HEK293 (cell line): Measurements from ENCODE around the gene HPX.

Experiments used
- CTCF ChIA-PET: fragments of 350-600 bp; formaldehyde crosslinking; extraction: SDS; loops from one replicate; lab custom pipeline; 2021; ENCODE audit warnings: antibody characterized with exemption; lab: Yijun Ruan, JAX
- POLR2A ChIA-PET: fragments of 300-600 bp; formaldehyde crosslinking; extraction: SDS; loops from one replicate; lab custom pipeline; 2020; ENCODE audit warnings: antibody characterized with exemption, inconsistent platforms; lab: Yijun Ruan, JAX
- H3K27ac ChIP-seq: fragments of 200-500 bp; sonication (Bioruptor generic); 2 replicates; pipeline ENCODE4 v1.5.1; 2014; ENCODE audit warnings: low read depth, low read length, control low read depth, inconsistent platforms; ENCODE audit errors: extremely low read depth
- H3K36me3 ChIP-seq, 2 experiments: fragments of 200-500 bp in 1 of 2; sonication (Bioruptor generic) in 1 of 2; 1 replicate in 1 of 2; 2 replicates in 1 of 2; pipeline ENCODE4 v1.5.1; 2014 to 2017; ENCODE audit warnings: inconsistent platforms in 2 of 2, low read length in 2 of 2; ENCODE audit not compliant: control insufficient read depth in 2 of 2, insufficient read depth in 1 of 2
- H3K4me1 ChIP-seq: fragments of 200-500 bp; sonication (Bioruptor generic); 2 replicates; pipeline ENCODE4 v1.5.1; 2014; ENCODE audit warnings: mild to moderate bottlenecking, low read length, inconsistent platforms; ENCODE audit not compliant: control insufficient read depth, insufficient read depth
- H3K4me3 ChIP-seq: 2 replicates; pipeline ENCODE4 v1.5.1; 2011; ENCODE audit warnings: low read depth, mild to moderate bottlenecking, control low read depth, low read length, moderate library complexity
- H3K9me3 ChIP-seq: fragments of 200-500 bp; sonication (Bioruptor generic); 2 replicates; pipeline ENCODE4 v1.5.1; 2014; ENCODE audit warnings: low read depth, low read length, inconsistent platforms; ENCODE audit not compliant: control insufficient read depth, insufficient read depth
- SCRT1 ChIP-seq: fragments of 450-650 bp; formaldehyde crosslinking; IDR thresholded peaks from 2 replicates; pipeline ENCODE4 v1.5.1; 2016; ENCODE audit warnings: missing biosample characterization, missing genetic modification characterization, borderline replicate concordance
- WT1 ChIP-seq: fragments of 450-650 bp; formaldehyde crosslinking; IDR thresholded peaks from 2 replicates; pipeline ENCODE4 v1.5.1; 2016; ENCODE audit warnings: missing biosample characterization, missing genetic modification characterization
- YY2 ChIP-seq: fragments of 450-650 bp; formaldehyde crosslinking; IDR thresholded peaks from 2 replicates; pipeline ENCODE4 v1.5.1; 2016; ENCODE audit warnings: missing biosample characterization, missing genetic modification characterization
- ZFP41 ChIP-seq: fragments of 450-650 bp; formaldehyde crosslinking; IDR thresholded peaks from 2 replicates; pipeline ENCODE4 v1.5.1; 2016; ENCODE audit warnings: missing biosample characterization, missing genetic modification characterization, borderline replicate concordance
- ZNF202 ChIP-seq: fragments of 450-650 bp; formaldehyde crosslinking; IDR thresholded peaks from 2 replicates; pipeline ENCODE4 v1.5.1; 2016; ENCODE audit warnings: missing biosample characterization, missing genetic modification characterization, borderline replicate concordance
- ZNF354C ChIP-seq: fragments of 450-650 bp; formaldehyde crosslinking; IDR thresholded peaks from 2 replicates; pipeline ENCODE4 v1.5.1; 2016; ENCODE audit warnings: missing biosample characterization, missing genetic modification characterization, low read depth, borderline replicate concordance
- ZNF629 ChIP-seq: fragments of 450-650 bp; formaldehyde crosslinking; IDR thresholded peaks from 2 replicates; pipeline ENCODE4 v1.5.1; 2017; ENCODE audit warnings: missing biosample characterization, missing genetic modification characterization
- ZSCAN23 ChIP-seq: fragments of 450-650 bp; formaldehyde crosslinking; IDR thresholded peaks from 2 replicates; pipeline ENCODE4 v1.5.1; 2016; ENCODE audit warnings: missing biosample characterization, missing genetic modification characterization
- TF ChIP-seq, protein P1 (sequence below): fragments of 450-650 bp; formaldehyde crosslinking; IDR thresholded peaks from 2 replicates; pipeline ENCODE4 v1.5.1; 2017; ENCODE audit warnings: missing biosample characterization, missing genetic modification characterization
- TF ChIP-seq, protein P2 (sequence below): fragments of 450-650 bp; formaldehyde crosslinking; IDR thresholded peaks from 2 replicates; pipeline ENCODE4 v1.5.1; 2016; ENCODE audit warnings: missing biosample characterization, missing genetic modification characterization, borderline replicate concordance
- TF ChIP-seq, protein P3 (sequence below): fragments of 450-650 bp; formaldehyde crosslinking; conservative IDR thresholded peaks from 2 replicates; pipeline ENCODE4 v1.5.1; 2016; ENCODE audit warnings: low read depth, missing biosample characterization, missing genetic modification characterization
- TF ChIP-seq, protein P4 (sequence below): fragments of 450-650 bp; formaldehyde crosslinking; IDR thresholded peaks from 2 replicates; pipeline ENCODE4 v1.5.1; 2016; ENCODE audit warnings: missing biosample characterization, missing genetic modification characterization, borderline replicate concordance
- TF ChIP-seq, protein P5 (sequence below): fragments of 450-650 bp; formaldehyde crosslinking; IDR thresholded peaks from 2 replicates; pipeline ENCODE4 v1.5.1; 2016; ENCODE audit warnings: missing biosample characterization, missing genetic modification characterization
- TF ChIP-seq, protein P6 (sequence below): fragments of 450-650 bp; formaldehyde crosslinking; IDR thresholded peaks from 2 replicates; pipeline ENCODE4 v1.5.1; 2016; ENCODE audit warnings: missing biosample characterization, missing genetic modification characterization

Gene HPX

DNA sequence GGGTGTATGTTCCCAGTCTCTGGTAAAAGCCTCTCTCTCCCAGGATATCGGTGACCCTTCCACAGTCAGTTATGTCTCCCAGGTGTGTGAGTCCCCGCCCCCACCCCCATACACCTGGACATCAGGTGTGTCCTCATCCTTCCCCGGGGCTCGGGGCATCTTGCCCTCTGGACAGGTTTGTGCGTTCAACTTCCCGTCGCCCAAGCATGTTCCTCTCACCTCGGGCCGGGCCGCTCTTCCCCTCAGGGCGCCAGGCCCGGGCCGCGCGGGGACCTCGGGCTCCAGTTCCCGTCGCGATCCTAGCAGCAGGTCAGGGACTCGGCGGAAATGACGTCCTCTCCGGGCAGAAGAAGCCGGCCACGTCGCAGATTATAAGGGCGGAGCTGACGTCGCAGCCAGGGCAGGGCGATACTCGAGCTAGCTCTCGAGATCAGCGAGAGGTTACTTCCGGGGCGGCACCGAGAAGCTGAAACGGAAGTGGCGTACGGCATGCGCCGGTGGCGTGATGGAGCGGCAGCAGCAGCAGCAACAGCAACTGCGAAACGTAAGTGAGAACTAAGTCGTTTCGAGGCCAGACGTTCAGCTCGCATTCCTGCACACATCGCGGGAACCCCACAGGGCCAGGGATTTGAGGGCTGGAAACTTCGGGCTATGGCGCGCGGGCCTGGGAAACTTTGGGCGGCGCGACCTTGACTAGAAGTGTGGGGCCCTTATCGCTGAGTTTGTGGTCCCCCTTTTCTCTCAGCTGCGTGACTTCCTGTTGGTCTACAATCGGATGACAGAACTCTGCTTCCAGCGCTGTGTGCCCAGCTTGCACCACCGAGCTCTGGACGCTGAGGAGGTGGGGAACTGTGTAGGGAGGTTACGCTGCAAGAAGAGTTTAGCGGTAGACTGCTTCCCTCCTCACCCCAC, 40.5 kb upstream of the HPX start, which contains the start of the genes ARFIP2 and TIMM10B:
Gene ARFIP2 (minus strand): TSS at position 320 of the 912 bp plus-strand sequence. CDS start 910 bp downstream, outside the sequence.
Gene TIMM10B (plus strand): TSS at position 490 of the 912 bp plus-strand sequence. CDS start 16 bp downstream, at position 506.
- Histone ChIP-seq H3K4me1 (no peaks in the 10 kb centered on the region), H3K4me3 (peak within 1 kb of the TSS; percentile 73), H3K36me3 (peaks cover 0 to 80% of the 10 kb centered on the region in 2 experiments; a peak in 1 of 3 replicates), H3K9me3 (no peaks in the 10 kb centered on the region), H3K27ac (peak within 1 kb of the TSS; percentile 28)
- ChIA-PET POLR2A (interaction anchor here (0.7 to 2.9 kb wide), 18 partner anchors 8 to 247 kb away, joined by 3 to 40 read pairs (median 6); partner anchors contain the start of genes APBB1, FHIP1B, ILK and MRPL17), CTCF (interaction anchor here (0.8 to 1.6 kb wide), 5 partner anchors 13 to 102 kb away, joined by 3 to 8 read pairs (median 5); no protein-coding TSS in a partner anchor)
- TF ChIP-seq ZSCAN23 (tag by site-specific recombination) (no peak), ZNF354C (no peak), ZNF629 (tag by site-specific recombination) (peak; percentile 98), YY2 (tag by site-specific recombination) (no peak), ZFP41 (no peak), ZNF202 (tag by site-specific recombination) (no peak), WT1 (tag by site-specific recombination) (no peak), SCRT1 (tag by site-specific recombination) (no peak)
- TF ChIP-seq, protein P1, sequence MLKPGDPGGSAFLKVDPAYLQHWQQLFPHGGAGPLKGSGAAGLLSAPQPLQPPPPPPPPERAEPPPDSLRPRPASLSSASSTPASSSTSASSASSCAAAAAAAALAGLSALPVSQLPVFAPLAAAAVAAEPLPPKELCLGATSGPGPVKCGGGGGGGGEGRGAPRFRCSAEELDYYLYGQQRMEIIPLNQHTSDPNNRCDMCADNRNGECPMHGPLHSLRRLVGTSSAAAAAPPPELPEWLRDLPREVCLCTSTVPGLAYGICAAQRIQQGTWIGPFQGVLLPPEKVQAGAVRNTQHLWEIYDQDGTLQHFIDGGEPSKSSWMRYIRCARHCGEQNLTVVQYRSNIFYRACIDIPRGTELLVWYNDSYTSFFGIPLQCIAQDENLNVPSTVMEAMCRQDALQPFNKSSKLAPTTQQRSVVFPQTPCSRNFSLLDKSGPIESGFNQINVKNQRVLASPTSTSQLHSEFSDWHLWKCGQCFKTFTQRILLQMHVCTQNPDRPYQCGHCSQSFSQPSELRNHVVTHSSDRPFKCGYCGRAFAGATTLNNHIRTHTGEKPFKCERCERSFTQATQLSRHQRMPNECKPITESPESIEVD (tag by site-specific recombination): no peak
- TF ChIP-seq, protein P2, sequence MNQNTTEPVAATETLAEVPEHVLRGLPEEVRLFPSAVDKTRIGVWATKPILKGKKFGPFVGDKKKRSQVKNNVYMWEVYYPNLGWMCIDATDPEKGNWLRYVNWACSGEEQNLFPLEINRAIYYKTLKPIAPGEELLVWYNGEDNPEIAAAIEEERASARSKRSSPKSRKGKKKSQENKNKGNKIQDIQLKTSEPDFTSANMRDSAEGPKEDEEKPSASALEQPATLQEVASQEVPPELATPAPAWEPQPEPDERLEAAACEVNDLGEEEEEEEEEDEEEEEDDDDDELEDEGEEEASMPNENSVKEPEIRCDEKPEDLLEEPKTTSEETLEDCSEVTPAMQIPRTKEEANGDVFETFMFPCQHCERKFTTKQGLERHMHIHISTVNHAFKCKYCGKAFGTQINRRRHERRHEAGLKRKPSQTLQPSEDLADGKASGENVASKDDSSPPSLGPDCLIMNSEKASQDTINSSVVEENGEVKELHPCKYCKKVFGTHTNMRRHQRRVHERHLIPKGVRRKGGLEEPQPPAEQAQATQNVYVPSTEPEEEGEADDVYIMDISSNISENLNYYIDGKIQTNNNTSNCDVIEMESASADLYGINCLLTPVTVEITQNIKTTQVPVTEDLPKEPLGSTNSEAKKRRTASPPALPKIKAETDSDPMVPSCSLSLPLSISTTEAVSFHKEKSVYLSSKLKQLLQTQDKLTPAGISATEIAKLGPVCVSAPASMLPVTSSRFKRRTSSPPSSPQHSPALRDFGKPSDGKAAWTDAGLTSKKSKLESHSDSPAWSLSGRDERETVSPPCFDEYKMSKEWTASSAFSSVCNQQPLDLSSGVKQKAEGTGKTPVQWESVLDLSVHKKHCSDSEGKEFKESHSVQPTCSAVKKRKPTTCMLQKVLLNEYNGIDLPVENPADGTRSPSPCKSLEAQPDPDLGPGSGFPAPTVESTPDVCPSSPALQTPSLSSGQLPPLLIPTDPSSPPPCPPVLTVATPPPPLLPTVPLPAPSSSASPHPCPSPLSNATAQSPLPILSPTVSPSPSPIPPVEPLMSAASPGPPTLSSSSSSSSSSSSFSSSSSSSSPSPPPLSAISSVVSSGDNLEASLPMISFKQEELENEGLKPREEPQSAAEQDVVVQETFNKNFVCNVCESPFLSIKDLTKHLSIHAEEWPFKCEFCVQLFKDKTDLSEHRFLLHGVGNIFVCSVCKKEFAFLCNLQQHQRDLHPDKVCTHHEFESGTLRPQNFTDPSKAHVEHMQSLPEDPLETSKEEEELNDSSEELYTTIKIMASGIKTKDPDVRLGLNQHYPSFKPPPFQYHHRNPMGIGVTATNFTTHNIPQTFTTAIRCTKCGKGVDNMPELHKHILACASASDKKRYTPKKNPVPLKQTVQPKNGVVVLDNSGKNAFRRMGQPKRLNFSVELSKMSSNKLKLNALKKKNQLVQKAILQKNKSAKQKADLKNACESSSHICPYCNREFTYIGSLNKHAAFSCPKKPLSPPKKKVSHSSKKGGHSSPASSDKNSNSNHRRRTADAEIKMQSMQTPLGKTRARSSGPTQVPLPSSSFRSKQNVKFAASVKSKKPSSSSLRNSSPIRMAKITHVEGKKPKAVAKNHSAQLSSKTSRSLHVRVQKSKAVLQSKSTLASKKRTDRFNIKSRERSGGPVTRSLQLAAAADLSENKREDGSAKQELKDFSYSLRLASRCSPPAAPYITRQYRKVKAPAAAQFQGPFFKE (tag by site-specific recombination): no peak
- TF ChIP-seq, protein P3, sequence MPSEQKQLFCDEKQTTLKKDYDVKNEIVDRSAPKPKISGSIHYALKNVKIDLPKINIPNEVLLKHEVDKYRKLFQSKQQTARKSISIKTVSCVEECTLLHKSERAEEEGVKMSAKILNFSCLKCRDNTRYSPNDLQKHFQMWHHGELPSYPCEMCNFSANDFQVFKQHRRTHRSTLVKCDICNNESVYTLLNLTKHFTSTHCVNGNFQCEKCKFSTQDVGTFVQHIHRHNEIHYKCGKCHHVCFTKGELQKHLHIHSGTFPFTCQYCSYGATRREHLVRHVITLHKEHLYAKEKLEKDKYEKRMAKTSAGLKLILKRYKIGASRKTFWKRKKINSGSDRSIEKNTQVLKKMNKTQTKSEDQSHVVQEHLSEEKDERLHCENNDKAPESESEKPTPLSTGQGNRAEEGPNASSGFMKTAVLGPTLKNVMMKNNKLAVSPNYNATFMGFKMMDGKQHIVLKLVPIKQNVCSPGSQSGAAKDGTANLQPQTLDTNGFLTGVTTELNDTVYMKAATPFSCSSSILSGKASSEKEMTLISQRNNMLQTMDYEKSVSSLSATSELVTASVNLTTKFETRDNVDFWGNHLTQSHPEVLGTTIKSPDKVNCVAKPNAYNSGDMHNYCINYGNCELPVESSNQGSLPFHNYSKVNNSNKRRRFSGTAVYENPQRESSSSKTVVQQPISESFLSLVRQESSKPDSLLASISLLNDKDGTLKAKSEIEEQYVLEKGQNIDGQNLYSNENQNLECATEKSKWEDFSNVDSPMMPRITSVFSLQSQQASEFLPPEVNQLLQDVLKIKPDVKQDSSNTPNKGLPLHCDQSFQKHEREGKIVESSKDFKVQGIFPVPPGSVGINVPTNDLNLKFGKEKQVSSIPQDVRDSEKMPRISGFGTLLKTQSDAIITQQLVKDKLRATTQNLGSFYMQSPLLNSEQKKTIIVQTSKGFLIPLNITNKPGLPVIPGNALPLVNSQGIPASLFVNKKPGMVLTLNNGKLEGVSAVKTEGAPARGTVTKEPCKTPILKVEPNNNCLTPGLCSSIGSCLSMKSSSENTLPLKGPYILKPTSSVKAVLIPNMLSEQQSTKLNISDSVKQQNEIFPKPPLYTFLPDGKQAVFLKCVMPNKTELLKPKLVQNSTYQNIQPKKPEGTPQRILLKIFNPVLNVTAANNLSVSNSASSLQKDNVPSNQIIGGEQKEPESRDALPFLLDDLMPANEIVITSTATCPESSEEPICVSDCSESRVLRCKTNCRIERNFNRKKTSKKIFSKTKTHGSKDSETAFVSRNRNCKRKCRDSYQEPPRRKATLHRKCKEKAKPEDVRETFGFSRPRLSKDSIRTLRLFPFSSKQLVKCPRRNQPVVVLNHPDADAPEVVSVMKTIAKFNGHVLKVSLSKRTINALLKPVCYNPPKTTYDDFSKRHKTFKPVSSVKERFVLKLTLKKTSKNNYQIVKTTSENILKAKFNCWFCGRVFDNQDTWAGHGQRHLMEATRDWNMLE: peak; percentile 73
- TF ChIP-seq, protein P4, sequence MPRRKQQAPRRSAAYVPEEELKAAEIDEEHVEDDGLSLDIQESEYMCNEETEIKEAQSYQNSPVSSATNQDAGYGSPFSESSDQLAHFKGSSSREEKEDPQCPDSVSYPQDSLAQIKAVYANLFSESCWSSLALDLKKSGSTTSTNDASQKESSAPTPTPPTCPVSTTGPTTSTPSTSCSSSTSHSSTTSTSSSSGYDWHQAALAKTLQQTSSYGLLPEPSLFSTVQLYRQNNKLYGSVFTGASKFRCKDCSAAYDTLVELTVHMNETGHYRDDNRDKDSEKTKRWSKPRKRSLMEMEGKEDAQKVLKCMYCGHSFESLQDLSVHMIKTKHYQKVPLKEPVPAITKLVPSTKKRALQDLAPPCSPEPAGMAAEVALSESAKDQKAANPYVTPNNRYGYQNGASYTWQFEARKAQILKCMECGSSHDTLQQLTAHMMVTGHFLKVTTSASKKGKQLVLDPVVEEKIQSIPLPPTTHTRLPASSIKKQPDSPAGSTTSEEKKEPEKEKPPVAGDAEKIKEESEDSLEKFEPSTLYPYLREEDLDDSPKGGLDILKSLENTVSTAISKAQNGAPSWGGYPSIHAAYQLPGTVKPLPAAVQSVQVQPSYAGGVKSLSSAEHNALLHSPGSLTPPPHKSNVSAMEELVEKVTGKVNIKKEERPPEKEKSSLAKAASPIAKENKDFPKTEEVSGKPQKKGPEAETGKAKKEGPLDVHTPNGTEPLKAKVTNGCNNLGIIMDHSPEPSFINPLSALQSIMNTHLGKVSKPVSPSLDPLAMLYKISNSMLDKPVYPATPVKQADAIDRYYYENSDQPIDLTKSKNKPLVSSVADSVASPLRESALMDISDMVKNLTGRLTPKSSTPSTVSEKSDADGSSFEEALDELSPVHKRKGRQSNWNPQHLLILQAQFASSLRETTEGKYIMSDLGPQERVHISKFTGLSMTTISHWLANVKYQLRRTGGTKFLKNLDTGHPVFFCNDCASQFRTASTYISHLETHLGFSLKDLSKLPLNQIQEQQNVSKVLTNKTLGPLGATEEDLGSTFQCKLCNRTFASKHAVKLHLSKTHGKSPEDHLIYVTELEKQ (tag by site-specific recombination): no peak
- TF ChIP-seq, protein P5, sequence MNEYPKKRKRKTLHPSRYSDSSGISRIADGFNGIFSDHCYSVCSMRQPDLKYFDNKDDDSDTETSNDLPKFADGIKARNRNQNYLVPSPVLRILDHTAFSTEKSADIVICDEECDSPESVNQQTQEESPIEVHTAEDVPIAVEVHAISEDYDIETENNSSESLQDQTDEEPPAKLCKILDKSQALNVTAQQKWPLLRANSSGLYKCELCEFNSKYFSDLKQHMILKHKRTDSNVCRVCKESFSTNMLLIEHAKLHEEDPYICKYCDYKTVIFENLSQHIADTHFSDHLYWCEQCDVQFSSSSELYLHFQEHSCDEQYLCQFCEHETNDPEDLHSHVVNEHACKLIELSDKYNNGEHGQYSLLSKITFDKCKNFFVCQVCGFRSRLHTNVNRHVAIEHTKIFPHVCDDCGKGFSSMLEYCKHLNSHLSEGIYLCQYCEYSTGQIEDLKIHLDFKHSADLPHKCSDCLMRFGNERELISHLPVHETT (tag by site-specific recombination): no peak
- TF ChIP-seq, protein P6, sequence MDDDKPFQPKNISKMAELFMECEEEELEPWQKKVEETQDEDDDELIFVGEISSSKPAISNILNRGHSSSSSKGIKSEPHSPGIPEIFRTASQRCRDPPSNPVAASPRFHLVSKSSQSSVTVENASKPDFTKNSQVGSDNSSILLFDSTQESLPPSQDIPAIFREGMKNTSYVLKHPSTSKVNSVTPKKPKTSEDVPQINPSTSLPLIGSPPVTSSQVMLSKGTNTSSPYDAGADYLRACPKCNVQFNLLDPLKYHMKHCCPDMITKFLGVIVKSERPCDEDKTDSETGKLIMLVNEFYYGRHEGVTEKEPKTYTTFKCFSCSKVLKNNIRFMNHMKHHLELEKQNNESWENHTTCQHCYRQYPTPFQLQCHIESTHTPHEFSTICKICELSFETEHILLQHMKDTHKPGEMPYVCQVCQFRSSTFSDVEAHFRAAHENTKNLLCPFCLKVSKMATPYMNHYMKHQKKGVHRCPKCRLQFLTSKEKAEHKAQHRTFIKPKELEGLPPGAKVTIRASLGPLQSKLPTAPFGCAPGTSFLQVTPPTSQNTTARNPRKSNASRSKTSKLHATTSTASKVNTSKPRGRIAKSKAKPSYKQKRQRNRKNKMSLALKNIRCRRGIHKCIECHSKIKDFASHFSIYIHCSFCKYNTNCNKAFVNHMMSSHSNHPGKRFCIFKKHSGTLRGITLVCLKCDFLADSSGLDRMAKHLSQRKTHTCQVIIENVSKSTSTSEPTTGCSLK (tag by site-specific recombination): no peak
